Parathyroid adenoma (tissue), 2 donors: Measurements from ENCODE around the gene SH3GL2.

Experiments
- H2AFZ ChIP-seq: fragments of 300-600 bp; sonication (generic); one replicate; pipeline ENCODE4 v1.7.0; 2017; ENCODE audit warnings: antibody characterized with exemption, mild to moderate bottlenecking
- H3K27ac ChIP-seq: fragments of 300-600 bp; sonication (generic); one replicate; pipeline ENCODE4 v1.7.0; 2017
- H3K27me3 ChIP-seq: fragments of 300-600 bp; sonication (generic); one replicate; pipeline ENCODE4 v1.7.0; 2017; ENCODE audit warnings: low read length; ENCODE audit not compliant: control insufficient read depth, insufficient read depth
- H3K36me3 ChIP-seq: fragments of 300-600 bp; sonication (generic); one replicate; pipeline ENCODE4 v1.7.0; 2017; ENCODE audit warnings: low read length; ENCODE audit not compliant: control insufficient read depth, insufficient read depth
- H3K4me1 ChIP-seq: fragments of 300-600 bp; sonication (generic); one replicate; pipeline ENCODE4 v1.7.0; 2017; ENCODE audit warnings: control low read depth
- H3K4me2 ChIP-seq: fragments of 300-600 bp; sonication (generic); one replicate; pipeline ENCODE4 v1.7.0; 2017; ENCODE audit warnings: low read length
- H3K4me3 ChIP-seq: fragments of 300-600 bp; sonication (generic); one replicate; pipeline ENCODE4 v1.7.0; 2017; ENCODE audit warnings: low read depth, low read length
- H3K79me2 ChIP-seq: fragments of 300-600 bp; sonication (generic); one replicate; pipeline ENCODE4 v1.7.0; 2017; ENCODE audit warnings: control low read depth
- H3K9ac ChIP-seq: fragments of 300-600 bp; sonication (generic); one replicate; pipeline ENCODE4 v1.7.0; 2017; ENCODE audit warnings: mild to moderate bottlenecking
- H3K9me3 ChIP-seq: fragments of 300-600 bp; sonication (generic); one replicate; pipeline ENCODE4 v1.7.0; 2017; ENCODE audit warnings: low read length; ENCODE audit not compliant: control insufficient read depth
- CTCF ChIP-seq: fragments of 300-600 bp; sonication (generic); IDR thresholded peaks from one replicate; pipeline ENCODE4 v1.7.0; 2017; ENCODE audit warnings: antibody characterized with exemption, mild to moderate bottlenecking
- donor health status: primary hyperparathyroidism.

Gene SH3GL2

GRCh38 chr9:17536027-17536426, 42.8 kb upstream of the SH3GL2 start:
- Histone ChIP-seq H3K79me2 (no peaks in the 10 kb centered on the region), H2AFZ (no peak overlapping the region), H3K9me3 (no peaks in the 10 kb centered on the region), H3K9ac (no peak overlapping the region), H3K36me3 (no peaks in the 10 kb centered on the region), H3K27me3 (no peaks in the 10 kb centered on the region), H3K4me1 (no peaks in the 10 kb centered on the region), H3K4me2 (no peak overlapping the region), H3K4me3 (no peak overlapping the region), H3K27ac (no peak overlapping the region)
- no peak for TF ChIP-seq CTCF

DNA sequence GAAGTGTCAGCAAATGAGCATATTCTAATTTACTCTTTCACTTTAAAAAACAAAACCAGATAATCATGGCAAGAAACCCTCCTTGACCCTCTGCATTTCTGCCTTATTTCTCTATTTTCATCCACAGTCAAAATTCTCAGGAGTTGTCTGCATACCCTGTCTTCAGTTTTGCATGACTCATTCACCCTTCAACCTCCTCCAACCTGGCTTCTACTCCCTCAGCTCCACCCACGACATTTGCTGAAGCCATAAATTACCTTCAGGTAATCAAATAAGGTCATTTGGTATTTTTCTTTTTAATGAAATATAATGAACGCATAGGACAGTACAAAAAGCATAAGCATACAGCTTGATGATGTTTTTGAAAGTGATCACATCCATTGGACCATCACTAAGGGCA, 27.8 kb upstream of the SH3GL2 start:
- no peak overlapping the region for H3K4me2 ChIP-seq
- H3K79me2 ChIP-seq, result no peaks in the 10 kb centered on the region
- no peaks in the 10 kb centered on the region for H3K4me1 ChIP-seq
- no peaks in the 10 kb centered on the region for H3K27me3 ChIP-seq
- H2AFZ ChIP-seq, result no peak overlapping the region
- no peak for TF ChIP-seq CTCF
- H3K9me3 ChIP-seq, result no peaks in the 10 kb centered on the region
- no peak overlapping the region for H3K9ac ChIP-seq
- H3K36me3 ChIP-seq, result no peaks in the 10 kb centered on the region
- no peak overlapping the region for H3K4me3 ChIP-seq
- H3K27ac ChIP-seq, result no peak overlapping the region

GRCh38 chr9:17555362-17556054, 23.4 kb upstream of the SH3GL2 start:
- Histone ChIP-seq H2AFZ (no peak overlapping the region), H3K9ac (no peak overlapping the region), H3K9me3 (no peaks in the 10 kb centered on the region), H3K4me3 (no peak overlapping the region), H3K27me3 (no peaks in the 10 kb centered on the region), H3K4me2 (no peak overlapping the region), H3K79me2 (no peaks in the 10 kb centered on the region), H3K27ac (no peak overlapping the region), H3K4me1 (no peaks in the 10 kb centered on the region), H3K36me3 (no peaks in the 10 kb centered on the region)
- TF ChIP-seq CTCF, result no peak

DNA sequence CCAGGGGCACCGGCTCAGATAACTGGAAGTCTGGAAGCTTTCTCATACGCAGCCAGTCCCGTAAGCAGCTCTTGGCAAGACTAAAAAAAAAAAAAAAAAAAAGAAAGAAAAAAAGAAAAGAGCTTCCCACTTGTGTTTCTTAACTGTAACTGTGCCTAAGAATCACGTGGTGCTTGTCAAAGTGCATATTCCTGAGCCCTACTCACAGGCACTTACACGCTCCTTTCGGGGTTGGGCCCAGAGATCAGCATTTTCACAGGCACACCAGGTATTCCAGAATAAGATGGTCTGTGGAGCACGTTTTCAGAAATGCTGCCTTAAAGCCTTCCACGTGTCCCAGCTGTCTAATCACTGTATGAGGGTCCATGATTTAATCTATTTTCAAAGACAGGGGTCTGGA, 22.6 kb upstream of the SH3GL2 start:
- no peak overlapping the region for H3K4me3 ChIP-seq
- H3K79me2 ChIP-seq, result no peaks in the 10 kb centered on the region
- H3K27ac ChIP-seq, result no peak overlapping the region
- H3K27me3 ChIP-seq, result no peaks in the 10 kb centered on the region
- H2AFZ ChIP-seq, result no peak overlapping the region
- no peak for TF ChIP-seq CTCF
- no peak overlapping the region for H3K9ac ChIP-seq
- H3K9me3 ChIP-seq, result no peaks in the 10 kb centered on the region
- no peaks in the 10 kb centered on the region for H3K36me3 ChIP-seq
- no peaks in the 10 kb centered on the region for H3K4me1 ChIP-seq
- H3K4me2 ChIP-seq, result no peak overlapping the region

GRCh38 chr9:17556935-17557334, 21.9 kb upstream of the SH3GL2 start:
- Histone ChIP-seq H3K4me3 (no peak overlapping the region), H3K4me1 (no peaks in the 10 kb centered on the region), H3K27ac (no peak overlapping the region), H3K27me3 (no peaks in the 10 kb centered on the region), H2AFZ (no peak overlapping the region), H3K4me2 (no peak overlapping the region), H3K9me3 (no peaks in the 10 kb centered on the region), H3K9ac (no peak overlapping the region), H3K79me2 (no peaks in the 10 kb centered on the region), H3K36me3 (no peaks in the 10 kb centered on the region)
- TF ChIP-seq CTCF, result no peak
